Thyroid gland (tissue), 4 donors: Measurements from ENCODE around the gene ZNF804B.

Experiments
- POLR2A ChIP-seq, 2 donors: fragments of 450-650 bp; IDR thresholded peaks; one replicate each; pipeline ENCODE4 v1.6.1; 2017; ENCODE audit warnings: antibody characterized with exemption in 2 of 2, mild to moderate bottlenecking in 2 of 2, moderate library complexity in 1 of 2
- TF ChIP-seq, protein P1 (sequence below), 6 experiments: fragments of 200-600 bp in 3 of 6; fragments of 450-650 bp in 3 of 6; sonication (generic) in 3 of 6; IDR thresholded peaks; one replicate each; pipeline ENCODE4 v1.5.1; 2016 to 2019; ENCODE audit warnings: antibody characterized with exemption in 6 of 6, mild to moderate bottlenecking in 2 of 6, inconsistent platforms in 1 of 6, moderate library complexity in 1 of 6

DNA sequence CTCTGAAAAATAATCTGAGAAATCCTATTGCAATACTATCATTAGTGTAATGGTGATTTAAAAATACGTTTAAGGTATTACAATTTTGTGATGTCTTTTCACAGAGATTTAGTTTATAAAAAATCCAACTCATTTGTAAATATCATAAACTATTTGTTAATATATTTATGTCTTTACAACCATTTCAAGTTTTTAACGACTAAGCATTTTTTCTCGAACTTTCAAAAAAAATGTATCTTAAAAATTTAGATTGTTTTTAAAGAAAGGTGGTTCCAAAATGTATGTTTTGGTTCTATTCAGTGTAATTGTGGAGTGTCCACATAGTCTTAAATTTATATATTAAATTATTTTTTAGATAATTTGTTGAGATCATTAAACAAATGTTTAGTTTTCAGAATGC lies 170.2 kb downstream of the ZNF804B start:
- TF ChIP-seq POLR2A (IDR thresholded peaks at IDR 0.05): no peak
- TF ChIP-seq, protein P1, sequence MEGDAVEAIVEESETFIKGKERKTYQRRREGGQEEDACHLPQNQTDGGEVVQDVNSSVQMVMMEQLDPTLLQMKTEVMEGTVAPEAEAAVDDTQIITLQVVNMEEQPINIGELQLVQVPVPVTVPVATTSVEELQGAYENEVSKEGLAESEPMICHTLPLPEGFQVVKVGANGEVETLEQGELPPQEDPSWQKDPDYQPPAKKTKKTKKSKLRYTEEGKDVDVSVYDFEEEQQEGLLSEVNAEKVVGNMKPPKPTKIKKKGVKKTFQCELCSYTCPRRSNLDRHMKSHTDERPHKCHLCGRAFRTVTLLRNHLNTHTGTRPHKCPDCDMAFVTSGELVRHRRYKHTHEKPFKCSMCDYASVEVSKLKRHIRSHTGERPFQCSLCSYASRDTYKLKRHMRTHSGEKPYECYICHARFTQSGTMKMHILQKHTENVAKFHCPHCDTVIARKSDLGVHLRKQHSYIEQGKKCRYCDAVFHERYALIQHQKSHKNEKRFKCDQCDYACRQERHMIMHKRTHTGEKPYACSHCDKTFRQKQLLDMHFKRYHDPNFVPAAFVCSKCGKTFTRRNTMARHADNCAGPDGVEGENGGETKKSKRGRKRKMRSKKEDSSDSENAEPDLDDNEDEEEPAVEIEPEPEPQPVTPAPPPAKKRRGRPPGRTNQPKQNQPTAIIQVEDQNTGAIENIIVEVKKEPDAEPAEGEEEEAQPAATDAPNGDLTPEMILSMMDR (IDR thresholded peaks at IDR 0.05): no peak
